Suprapubic skin (tissue), 4 donors: ENCODE data around the gene IL1B.

ENCODE experiments used
- CTCF ChIP-seq, 2 donors: fragments of 200-600 bp in 1 of 2; fragments of 450-650 bp in 1 of 2; sonication (generic) in 1 of 2; IDR thresholded peaks; one replicate each; pipeline ENCODE4 v1.5.1; 2016 to 2019; ENCODE audit warnings: antibody characterized with exemption in 2 of 2, mild to moderate bottlenecking in 1 of 2, moderate library complexity in 1 of 2
- POLR2A ChIP-seq, 2 donors: fragments of 450-650 bp; IDR thresholded peaks; one replicate each; pipeline ENCODE4 v1.6.1; 2017; ENCODE audit warnings: antibody characterized with exemption in 2 of 2, mild to moderate bottlenecking in 2 of 2, moderate library complexity in 2 of 2
- POLR2AphosphoS5 ChIP-seq, 3 donors: sonication (generic); formaldehyde crosslinking; IDR thresholded peaks; one replicate each; pipeline ENCODE4 v1.6.1; 2017; ENCODE audit warnings: antibody characterized with exemption in 3 of 3

DNA sequence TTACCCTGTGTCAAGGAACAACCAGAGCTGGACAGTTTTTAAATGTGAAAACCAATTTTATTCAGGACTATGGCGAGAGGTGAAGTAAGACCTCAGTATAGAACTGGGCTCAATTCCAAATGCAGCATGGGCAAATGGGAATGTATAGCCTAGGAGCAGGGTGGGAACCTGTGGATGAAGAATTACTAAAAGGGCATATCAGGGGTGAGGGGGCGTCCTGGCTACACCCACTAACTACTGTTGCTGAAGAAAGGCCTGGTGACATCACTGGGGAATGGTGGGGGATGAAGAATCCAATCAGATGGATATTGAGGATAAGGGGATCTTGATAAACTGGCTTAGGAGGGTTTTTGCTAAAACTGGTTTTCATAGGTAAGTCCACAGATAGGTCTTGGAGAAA, 47.1 kb upstream of the IL1B start:
- TF ChIP-seq POLR2A (IDR thresholded peaks at IDR 0.05) (no peak), CTCF (IDR thresholded peaks at IDR 0.05) (no peak), POLR2AphosphoS5 (IDR thresholded peaks at IDR 0.05) (no peak)
